HepG2 (cell line): ENCODE measurements around the gene OR5B21. TPM values are rescaled to one million over a fixed set of nuclear protein-coding genes. Genes with fewer than 3 reads are reported as not detected.

Source experiments
- ATAC-seq: fragments of 200-7000 bp; cut with Tn5 transposase; 3 replicates; pipeline ENCODE4 v1.9.1; 2020; ENCODE audit warnings: mild to moderate bottlenecking, moderate library complexity
- BruUV-seq: library from RNA; stranded (reverse); fragments of 400-500 nt; replicated peaks from 2 replicates; lab custom pipeline; 2021; lab: Mats Ljungman, UMichigan
- CTCF ChIA-PET: fragments of 300-600 bp; formaldehyde crosslinking; extraction: SDS; loops from one replicate; lab custom pipeline; 2021; ENCODE audit warnings: low total read pairs, inconsistent platforms, low intra/inter-chr PET ratio; lab: Yijun Ruan, JAX
- POLR2A ChIA-PET: fragments of 350-600 bp; sonication (Branson Sonifier 250); formaldehyde crosslinking; loops from one replicate; lab custom pipeline; 2020; ENCODE audit warnings: antibody characterized with exemption, inconsistent platforms; lab: Yijun Ruan, JAX
- DNase-seq: peaks from one replicate; pipeline ENCODE4 v3.0.0-alpha.2; 2015; ENCODE audit warnings: low spot score
- FAIRE-seq: peaks from 3 replicates; lab custom pipeline; 2011; peaks lifted over from hg19 to GRCh38; lab: Jason Lieb, UNC
- H2AFZ ChIP-seq: one replicate; pipeline ENCODE4 v1.6.1; 2011; ENCODE audit warnings: low read length, inconsistent platforms
- H3K27ac ChIP-seq: fragments of 300-600 bp; 3 replicates; pipeline ENCODE4 v1.8.0; 2011; ENCODE audit warnings: mixed run types, mild to moderate bottlenecking, mixed read lengths, low read length, inconsistent platforms; ENCODE audit not compliant: insufficient read depth; ENCODE audit errors: extremely low read length
- H3K27me3 ChIP-seq, 2 experiments: fragments of 200-600 bp in 1 of 2; 2 replicates in 1 of 2; 3 replicates in 1 of 2; pipeline versions ENCODE4 v1.6.0 to v1.8.0; 2011; ENCODE audit warnings: low read length in 2 of 2, mild to moderate bottlenecking in 2 of 2, moderate library complexity in 2 of 2, inconsistent platforms in 1 of 2; ENCODE audit not compliant: insufficient read depth in 2 of 2, control insufficient read depth in 1 of 2
- H3K36me3 ChIP-seq, 2 experiments: fragments of 200-600 bp in 1 of 2; replicated peaks in 1 of 2; 2 replicates in 1 of 2; 3 replicates in 1 of 2; pipeline versions ENCODE4 v1.5.1 to v1.8.0; 2011; ENCODE audit warnings: low read length in 2 of 2, inconsistent platforms in 1 of 2; ENCODE audit not compliant: insufficient read depth in 2 of 2, control insufficient read depth in 1 of 2
- H3K4me1 ChIP-seq: 2 replicates; pipeline ENCODE4 v1.5.1; 2012; ENCODE audit warnings: low read length, inconsistent platforms; ENCODE audit not compliant: insufficient read depth
- H3K4me2 ChIP-seq: 2 replicates; pipeline ENCODE4 v1.6.0; 2011; ENCODE audit warnings: low read depth, low read length, inconsistent platforms
- H3K4me3 ChIP-seq, 3 experiments: fragments of 200-600 bp in 1 of 3; sonication (generic), shearing (Covaris generic) in 1 of 3; replicated peaks in 1 of 3; 2 replicates each; pipeline ENCODE4 v1.5.1; 2011 to 2016; ENCODE audit warnings: low read length in 3 of 3, inconsistent platforms in 2 of 3, low read depth in 2 of 3, mild to moderate bottlenecking in 2 of 3, control low read depth in 1 of 3, mixed read lengths in 1 of 3; ENCODE audit not compliant: insufficient read depth in 1 of 3
- H3K79me2 ChIP-seq: one replicate; pipeline ENCODE4 v1.6.1; 2011; ENCODE audit warnings: low read length, inconsistent platforms; ENCODE audit not compliant: insufficient read depth
- H3K9ac ChIP-seq: 2 replicates; pipeline ENCODE4 v1.6.0; 2011; ENCODE audit warnings: mild to moderate bottlenecking, low read depth, low read length, inconsistent platforms; ENCODE audit not compliant: insufficient read depth
- H3K9me3 ChIP-seq: 2 replicates; pipeline ENCODE4 v1.5.1; 2012; ENCODE audit warnings: mild to moderate bottlenecking, low read length
- H4K20me1 ChIP-seq: 2 replicates; pipeline ENCODE4 v1.6.0; 2011; ENCODE audit warnings: inconsistent platforms, mild to moderate bottlenecking, low read length, moderate library complexity; ENCODE audit not compliant: insufficient read depth
- EP300 ChIP-seq, 3 experiments: sonication (generic) in 1 of 3; formaldehyde crosslinking in 1 of 3; IDR thresholded peaks; 2 replicates each; pipeline versions ENCODE4 v1.5.1 to v1.6.1; 2011 to 2020; ENCODE audit warnings: low read depth in 2 of 3, low read length in 2 of 3, borderline replicate concordance in 1 of 3, improper control_type of control experiment in 1 of 3, mild to moderate bottlenecking in 1 of 3, missing genetic modification reagents in 1 of 3, moderate library complexity in 1 of 3
- NFYB ChIP-seq: sonication (generic); formaldehyde crosslinking; IDR thresholded peaks from 2 replicates; pipeline ENCODE4 v1.4.0; 2020; ENCODE audit warnings: missing genetic modification reagents
- RAD21 ChIP-seq: fragments of 450-650 bp; formaldehyde crosslinking; IDR thresholded peaks from 2 replicates; pipeline ENCODE4 v1.5.0; 2020; ENCODE audit warnings: mild to moderate bottlenecking
- SMC3 ChIP-seq: IDR thresholded peaks from 2 replicates; pipeline ENCODE4 v1.6.1; 2011; ENCODE audit warnings: low read length, improper control_type of control experiment
- STAG1 ChIP-seq: sonication (generic); formaldehyde crosslinking; IDR thresholded peaks from 2 replicates; pipeline ENCODE4 v1.4.0; 2020; ENCODE audit warnings: missing genetic modification reagents
- TSC22D2 ChIP-seq: sonication (generic); formaldehyde crosslinking; IDR thresholded peaks from 2 replicates; pipeline ENCODE4 v1.5.1; 2020; ENCODE audit warnings: missing genetic modification reagents, mild to moderate bottlenecking, borderline replicate concordance
- ZMYM4 ChIP-seq: sonication (generic); formaldehyde crosslinking; IDR thresholded peaks from 2 replicates; pipeline ENCODE4 v1.8.1; 2023; ENCODE audit warnings: mild to moderate bottlenecking, missing genetic modification reagents
- ZNF12 ChIP-seq: sonication (generic); formaldehyde crosslinking; IDR thresholded peaks from 2 replicates; pipeline ENCODE4 v1.5.0; 2020; ENCODE audit warnings: missing genetic modification reagents
- ZNF441 ChIP-seq: sonication (generic); formaldehyde crosslinking; IDR thresholded peaks from 2 replicates; pipeline ENCODE4 v1.7.0; 2021; ENCODE audit warnings: missing genetic modification reagents, borderline replicate concordance
- WGBS: methylation state at CpG from one replicate; pipeline ENCODE4 v1.1.6; 2017; ENCODE audit warnings: low lambda C conversion rate; 5-methylcytosine and 5-hydroxymethylcytosine counted together
- in situ Hi-C: cut with HindIII; loops from 2 replicates; pipeline ENCODE4 v1.10.0; 2017; ENCODE audit warnings: low pct_unique_long_range_greater_than_20kb; ENCODE audit not compliant: extremely low pct_ligation_motif_present
- intact Hi-C: fragments of 100-400 bp; cut with micrococcal nuclease; formaldehyde crosslinking; loops from one replicate; pipeline ENCODE4 v1.10.0; 2022; ENCODE audit not compliant: unreplicated experiment
- polyA plus RNA-seq, 8 experiments: library from polyadenylated mRNA; depleted of rRNA in 3 of 8; stranded (reverse) in 7 of 8; unstranded in 1 of 8; fragments of >200 nt; fragmentation: Illumina TruSeq in 4 of 8; extraction: Trizol in 4 of 8; gene quantifications; 2 replicates each; pipeline versions ENCODE4 v1.2.1 to v1.2.3, GENCODE V29; 2011 to 2016; ENCODE audit warnings: low read depth in 4 of 8, missing spikeins in 1 of 8, mixed read lengths in 1 of 8; ENCODE audit not compliant: insufficient read depth in 1 of 8
- total RNA-seq, 5 experiments: library from RNA; depleted of rRNA; stranded (reverse); fragments of >200 nt; fragmentation: Illumina TruSeq; extraction: Trizol; gene quantifications; 2 replicates each; pipeline ENCODE4 v1.2.3, GENCODE V29; 2016; ENCODE audit warnings: low read depth in 1 of 5
- TF ChIP-seq, protein P1 (sequence below): sonication (generic); formaldehyde crosslinking; IDR thresholded peaks from 2 replicates; pipeline ENCODE4 v1.4.0; 2020; ENCODE audit warnings: missing genetic modification reagents
- TF ChIP-seq, protein P2 (sequence below): IDR thresholded peaks from 2 replicates; pipeline ENCODE4 v1.6.1; 2016; ENCODE audit warnings: low read depth, missing genetic modification reagents, missing compliant biosample characterization
- TF ChIP-seq, protein P3 (sequence below): sonication (generic); formaldehyde crosslinking; IDR thresholded peaks from 2 replicates; pipeline ENCODE4 v1.5.0; 2020; ENCODE audit warnings: mild to moderate bottlenecking, missing genetic modification reagents, moderate library complexity

The OR5B21 gene
- total and polyA plus RNA-seq, 2 of the 13 experiments (the other 11 are each of a cell fraction or from before 2014, with no cell fraction given) = not detected

- TF ChIP-seq TSC22D2 = no peak
- peak; percentile 95 for TF ChIP-seq STAG1 (CRISPR knock-in tag)
- TF ChIP-seq, protein P1, sequence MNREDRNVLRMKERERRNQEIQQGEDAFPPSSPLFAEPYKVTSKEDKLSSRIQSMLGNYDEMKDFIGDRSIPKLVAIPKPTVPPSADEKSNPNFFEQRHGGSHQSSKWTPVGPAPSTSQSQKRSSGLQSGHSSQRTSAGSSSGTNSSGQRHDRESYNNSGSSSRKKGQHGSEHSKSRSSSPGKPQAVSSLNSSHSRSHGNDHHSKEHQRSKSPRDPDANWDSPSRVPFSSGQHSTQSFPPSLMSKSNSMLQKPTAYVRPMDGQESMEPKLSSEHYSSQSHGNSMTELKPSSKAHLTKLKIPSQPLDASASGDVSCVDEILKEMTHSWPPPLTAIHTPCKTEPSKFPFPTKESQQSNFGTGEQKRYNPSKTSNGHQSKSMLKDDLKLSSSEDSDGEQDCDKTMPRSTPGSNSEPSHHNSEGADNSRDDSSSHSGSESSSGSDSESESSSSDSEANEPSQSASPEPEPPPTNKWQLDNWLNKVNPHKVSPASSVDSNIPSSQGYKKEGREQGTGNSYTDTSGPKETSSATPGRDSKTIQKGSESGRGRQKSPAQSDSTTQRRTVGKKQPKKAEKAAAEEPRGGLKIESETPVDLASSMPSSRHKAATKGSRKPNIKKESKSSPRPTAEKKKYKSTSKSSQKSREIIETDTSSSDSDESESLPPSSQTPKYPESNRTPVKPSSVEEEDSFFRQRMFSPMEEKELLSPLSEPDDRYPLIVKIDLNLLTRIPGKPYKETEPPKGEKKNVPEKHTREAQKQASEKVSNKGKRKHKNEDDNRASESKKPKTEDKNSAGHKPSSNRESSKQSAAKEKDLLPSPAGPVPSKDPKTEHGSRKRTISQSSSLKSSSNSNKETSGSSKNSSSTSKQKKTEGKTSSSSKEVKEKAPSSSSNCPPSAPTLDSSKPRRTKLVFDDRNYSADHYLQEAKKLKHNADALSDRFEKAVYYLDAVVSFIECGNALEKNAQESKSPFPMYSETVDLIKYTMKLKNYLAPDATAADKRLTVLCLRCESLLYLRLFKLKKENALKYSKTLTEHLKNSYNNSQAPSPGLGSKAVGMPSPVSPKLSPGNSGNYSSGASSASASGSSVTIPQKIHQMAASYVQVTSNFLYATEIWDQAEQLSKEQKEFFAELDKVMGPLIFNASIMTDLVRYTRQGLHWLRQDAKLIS = no peak
- TF ChIP-seq NFYB (CRISPR knock-in tag) = no peak
- TF ChIP-seq, protein P2, sequence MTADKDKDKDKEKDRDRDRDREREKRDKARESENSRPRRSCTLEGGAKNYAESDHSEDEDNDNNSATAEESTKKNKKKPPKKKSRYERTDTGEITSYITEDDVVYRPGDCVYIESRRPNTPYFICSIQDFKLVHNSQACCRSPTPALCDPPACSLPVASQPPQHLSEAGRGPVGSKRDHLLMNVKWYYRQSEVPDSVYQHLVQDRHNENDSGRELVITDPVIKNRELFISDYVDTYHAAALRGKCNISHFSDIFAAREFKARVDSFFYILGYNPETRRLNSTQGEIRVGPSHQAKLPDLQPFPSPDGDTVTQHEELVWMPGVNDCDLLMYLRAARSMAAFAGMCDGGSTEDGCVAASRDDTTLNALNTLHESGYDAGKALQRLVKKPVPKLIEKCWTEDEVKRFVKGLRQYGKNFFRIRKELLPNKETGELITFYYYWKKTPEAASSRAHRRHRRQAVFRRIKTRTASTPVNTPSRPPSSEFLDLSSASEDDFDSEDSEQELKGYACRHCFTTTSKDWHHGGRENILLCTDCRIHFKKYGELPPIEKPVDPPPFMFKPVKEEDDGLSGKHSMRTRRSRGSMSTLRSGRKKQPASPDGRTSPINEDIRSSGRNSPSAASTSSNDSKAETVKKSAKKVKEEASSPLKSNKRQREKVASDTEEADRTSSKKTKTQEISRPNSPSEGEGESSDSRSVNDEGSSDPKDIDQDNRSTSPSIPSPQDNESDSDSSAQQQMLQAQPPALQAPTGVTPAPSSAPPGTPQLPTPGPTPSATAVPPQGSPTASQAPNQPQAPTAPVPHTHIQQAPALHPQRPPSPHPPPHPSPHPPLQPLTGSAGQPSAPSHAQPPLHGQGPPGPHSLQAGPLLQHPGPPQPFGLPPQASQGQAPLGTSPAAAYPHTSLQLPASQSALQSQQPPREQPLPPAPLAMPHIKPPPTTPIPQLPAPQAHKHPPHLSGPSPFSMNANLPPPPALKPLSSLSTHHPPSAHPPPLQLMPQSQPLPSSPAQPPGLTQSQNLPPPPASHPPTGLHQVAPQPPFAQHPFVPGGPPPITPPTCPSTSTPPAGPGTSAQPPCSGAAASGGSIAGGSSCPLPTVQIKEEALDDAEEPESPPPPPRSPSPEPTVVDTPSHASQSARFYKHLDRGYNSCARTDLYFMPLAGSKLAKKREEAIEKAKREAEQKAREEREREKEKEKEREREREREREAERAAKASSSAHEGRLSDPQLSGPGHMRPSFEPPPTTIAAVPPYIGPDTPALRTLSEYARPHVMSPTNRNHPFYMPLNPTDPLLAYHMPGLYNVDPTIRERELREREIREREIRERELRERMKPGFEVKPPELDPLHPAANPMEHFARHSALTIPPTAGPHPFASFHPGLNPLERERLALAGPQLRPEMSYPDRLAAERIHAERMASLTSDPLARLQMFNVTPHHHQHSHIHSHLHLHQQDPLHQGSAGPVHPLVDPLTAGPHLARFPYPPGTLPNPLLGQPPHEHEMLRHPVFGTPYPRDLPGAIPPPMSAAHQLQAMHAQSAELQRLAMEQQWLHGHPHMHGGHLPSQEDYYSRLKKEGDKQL (CRISPR knock-in tag) = no peak
- TF ChIP-seq EP300 (IDR thresholded peaks at IDR 0.05; ENCODE audit: low read depth in 2 of 2, low read length in 2 of 2) = no peak
- TF ChIP-seq EP300 (CRISPR knock-in tag; IDR thresholded peaks at IDR 0.05; ENCODE audit: borderline replicate concordance) = no peak
- TF ChIP-seq RAD21 = peak; percentile 37; the same call in 1 of the 2 replicates
- TF ChIP-seq ZNF441 (CRISPR knock-in tag) = no peak
- TF ChIP-seq, protein P3, sequence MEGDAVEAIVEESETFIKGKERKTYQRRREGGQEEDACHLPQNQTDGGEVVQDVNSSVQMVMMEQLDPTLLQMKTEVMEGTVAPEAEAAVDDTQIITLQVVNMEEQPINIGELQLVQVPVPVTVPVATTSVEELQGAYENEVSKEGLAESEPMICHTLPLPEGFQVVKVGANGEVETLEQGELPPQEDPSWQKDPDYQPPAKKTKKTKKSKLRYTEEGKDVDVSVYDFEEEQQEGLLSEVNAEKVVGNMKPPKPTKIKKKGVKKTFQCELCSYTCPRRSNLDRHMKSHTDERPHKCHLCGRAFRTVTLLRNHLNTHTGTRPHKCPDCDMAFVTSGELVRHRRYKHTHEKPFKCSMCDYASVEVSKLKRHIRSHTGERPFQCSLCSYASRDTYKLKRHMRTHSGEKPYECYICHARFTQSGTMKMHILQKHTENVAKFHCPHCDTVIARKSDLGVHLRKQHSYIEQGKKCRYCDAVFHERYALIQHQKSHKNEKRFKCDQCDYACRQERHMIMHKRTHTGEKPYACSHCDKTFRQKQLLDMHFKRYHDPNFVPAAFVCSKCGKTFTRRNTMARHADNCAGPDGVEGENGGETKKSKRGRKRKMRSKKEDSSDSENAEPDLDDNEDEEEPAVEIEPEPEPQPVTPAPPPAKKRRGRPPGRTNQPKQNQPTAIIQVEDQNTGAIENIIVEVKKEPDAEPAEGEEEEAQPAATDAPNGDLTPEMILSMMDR (CRISPR knock-in tag) = peak; percentile 82
- 0 out of 2 replicates have a peak, but pooled peaks have one; percentile 22 for TF ChIP-seq ZNF12
- peak; percentile 67 for TF ChIP-seq SMC3
- TF ChIP-seq ZMYM4 (CRISPR knock-in tag) = 0 out of 2 replicates have a peak, but pooled peaks have one; percentile 16
- BruUV-seq = no TSS peak
- DNase-seq (peak; percentile 51), ATAC-seq (peak; percentile 87), FAIRE-seq (peak; percentile 86)
- no peak overlapping the region for H3K4me3 ChIP-seq
- in situ Hi-C loops (loop anchor here (10.0 to 25.0 kb wide), 5 partner anchors 102 to 949 kb away; partner anchors contain the start of genes CLP1, OR5B3, SELENOH and UBE2L6), intact Hi-C loops (loop anchor here (5.0 to 10.0 kb wide), 3 partner anchors 119 to 712 kb away; no protein-coding TSS in a partner anchor)
- no peak overlapping the region for H3K27ac ChIP-seq
- CTCF ChIA-PET = interaction anchor here (1.0 to 1.5 kb wide), 2 partner anchors 762 to 1057 kb away, joined by 3 to 5 read pairs; partner anchors contain the start of gene BTBD18
- POLR2A ChIA-PET = no interaction called here
- H4K20me1 ChIP-seq = no peaks in the 10 kb centered on the region
- peaks cover 12% of the 10 kb centered on the region for H3K4me1 ChIP-seq
- peaks cover 0 to 5% of the 10 kb centered on the region in 2 experiments; a peak in 1 of 5 replicates for H3K27me3 ChIP-seq
- H3K4me2 ChIP-seq = no peak overlapping the region
- H3K79me2 ChIP-seq = no peaks in the 10 kb centered on the region
- H2AFZ ChIP-seq = no peak overlapping the region
- no peaks in the 10 kb centered on the region for H3K9me3 ChIP-seq
- 31% methylated on average over 5 of the region's 5 CpGs for WGBS
- H3K36me3 ChIP-seq = no peaks in the 10 kb centered on the region
- H3K9ac ChIP-seq = no peak overlapping the region
Observed at GRCh38 chr11:58513747-58514367, 6.0 kb upstream of the OR5B21 start.
